Fibroblast of mammary gland (primary cell): ENCODE data around the gene KRTAP1-1.

Experiments
- DNase-seq: peaks from one replicate; pipeline ENCODE4 v3.0.0-alpha.2; 2010; ENCODE audit warnings: low read depth
- H3K4me3 ChIP-seq: 2 replicates; pipeline ENCODE4 v1.5.1; 2011; ENCODE audit warnings: low read depth, mild to moderate bottlenecking, low read length, moderate library complexity; ENCODE audit not compliant: control insufficient read depth
- TF ChIP-seq, protein P1 (sequence below): conservative IDR thresholded peaks from 2 replicates; pipeline ENCODE4 v1.5.1; 2011; ENCODE audit warnings: low read depth, low read length, inconsistent platforms; ENCODE audit not compliant: control insufficient read depth, insufficient read depth

The KRTAP1-1 gene

GRCh38 chr17:40995116-40995515 is 46.1 kb downstream of the KRTAP1-1 start:
- DNase-seq, result no peak
- no peak overlapping the region for H3K4me3 ChIP-seq
- TF ChIP-seq, protein P1, sequence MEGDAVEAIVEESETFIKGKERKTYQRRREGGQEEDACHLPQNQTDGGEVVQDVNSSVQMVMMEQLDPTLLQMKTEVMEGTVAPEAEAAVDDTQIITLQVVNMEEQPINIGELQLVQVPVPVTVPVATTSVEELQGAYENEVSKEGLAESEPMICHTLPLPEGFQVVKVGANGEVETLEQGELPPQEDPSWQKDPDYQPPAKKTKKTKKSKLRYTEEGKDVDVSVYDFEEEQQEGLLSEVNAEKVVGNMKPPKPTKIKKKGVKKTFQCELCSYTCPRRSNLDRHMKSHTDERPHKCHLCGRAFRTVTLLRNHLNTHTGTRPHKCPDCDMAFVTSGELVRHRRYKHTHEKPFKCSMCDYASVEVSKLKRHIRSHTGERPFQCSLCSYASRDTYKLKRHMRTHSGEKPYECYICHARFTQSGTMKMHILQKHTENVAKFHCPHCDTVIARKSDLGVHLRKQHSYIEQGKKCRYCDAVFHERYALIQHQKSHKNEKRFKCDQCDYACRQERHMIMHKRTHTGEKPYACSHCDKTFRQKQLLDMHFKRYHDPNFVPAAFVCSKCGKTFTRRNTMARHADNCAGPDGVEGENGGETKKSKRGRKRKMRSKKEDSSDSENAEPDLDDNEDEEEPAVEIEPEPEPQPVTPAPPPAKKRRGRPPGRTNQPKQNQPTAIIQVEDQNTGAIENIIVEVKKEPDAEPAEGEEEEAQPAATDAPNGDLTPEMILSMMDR, result no peak

DNA sequence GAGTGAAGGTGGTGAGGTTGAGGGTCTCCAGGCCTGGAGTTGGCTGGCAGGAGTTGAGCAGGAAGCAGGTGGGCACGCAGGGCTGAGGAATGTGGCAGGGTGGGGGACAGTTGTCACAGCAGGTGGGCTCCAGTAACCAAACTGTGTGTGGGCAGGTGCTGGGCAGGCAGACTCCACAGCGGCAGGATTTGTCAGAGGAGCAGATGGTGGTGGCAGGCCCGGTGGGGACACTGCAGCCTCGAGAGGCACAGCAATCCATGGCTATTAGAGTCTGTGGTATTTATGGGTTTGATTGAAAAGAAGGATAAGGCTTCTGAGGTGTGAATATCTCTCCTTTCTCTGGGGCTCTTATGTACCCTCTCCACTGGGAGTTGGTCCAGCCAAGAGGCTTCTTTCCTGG is 47.4 kb downstream of the KRTAP1-1 start, which contains the start of gene KRTAP3-3:
KRTAP3-3 (minus strand) TSS at position 326 of the 400 bp plus-strand sequence; CDS start at position 259, 67 bp downstream.
- TF ChIP-seq, protein P1, result no peak
- no peak for DNase-seq
- no peak within 1 kb of the TSS for H3K4me3 ChIP-seq

- H3K4me3 ChIP-seq, result no peak overlapping the region
- TF ChIP-seq, protein P1, result no peak
- no peak for DNase-seq
Measured at GRCh38 chr17:40993084-40993483, 48.2 kb downstream of the KRTAP1-1 start.

- DNase-seq, result no peak
- TF ChIP-seq, protein P1, result no peak
- no peak overlapping the region for H3K4me3 ChIP-seq
Measured at GRCh38 chr17:40992666-40993065, 48.6 kb downstream of the KRTAP1-1 start.
